ENCODE measurements around the gene CCDC40. TPM values are rescaled to one million over a fixed set of nuclear protein-coding genes. Genes with fewer than 3 reads are reported as not detected.

Gene CCDC40
- total RNA-seq, 1 experiment from 2014 or later, result 16.3 TPM

GRCh38 chr17:80101011-80101945 lies 64.8 kb downstream of the CCDC40 start, which contains the start of gene GAA (continued):
- TF ChIP-seq MXD4 (CRISPR knock-in tag; IDR thresholded peaks at IDR 0.05; ENCODE audit: borderline replicate concordance) (no peak), ZNF138 (CRISPR knock-in tag; conservative IDR thresholded peaks at IDR 0.05) (no peak; the same call in 1 of the 2 replicates), MAX (CRISPR knock-in tag; IDR thresholded peaks at IDR 0.05) (no peak; the same call in 1 of the 2 replicates), E2F5 (CRISPR knock-in tag; IDR thresholded peaks at IDR 0.05) (peak; percentile 86; the same call in 1 of the 2 replicates), HMGXB4 (CRISPR knock-in tag; IDR thresholded peaks at IDR 0.05) (peak; percentile 86), TP53 (CRISPR knock-in tag; IDR thresholded peaks at IDR 0.05) (peak; percentile 83; the same call in 1 of the 2 replicates), ZNF263 (CRISPR knock-in tag; IDR thresholded peaks at IDR 0.05; ENCODE audit: low read depth) (no peak), ATF2 (CRISPR knock-in tag; IDR thresholded peaks at IDR 0.05; ENCODE audit: borderline replicate concordance, low read depth) (no peak), ZBTB43 (CRISPR knock-in tag; IDR thresholded peaks at IDR 0.05) (0 out of 2 replicates have a peak, but pooled peaks have one; percentile 52), STAT6 (CRISPR knock-in tag; conservative IDR thresholded peaks at IDR 0.05; ENCODE audit: low read depth) (no peak), JUN (CRISPR knock-in tag; IDR thresholded peaks at IDR 0.05) (no peak; the same call in 1 of the 2 replicates), NFATC4 (CRISPR knock-in tag; IDR thresholded peaks at IDR 0.05) (no peak), GRHL2 (CRISPR knock-in tag; IDR thresholded peaks at IDR 0.05; ENCODE audit: insufficient replicate concordance, severe bottlenecking) (no peak), ZNF219 (CRISPR knock-in tag; IDR thresholded peaks at IDR 0.05; ENCODE audit: borderline replicate concordance) (no peak), SMAD3 (CRISPR knock-in tag; IDR thresholded peaks at IDR 0.05; ENCODE audit: borderline replicate concordance) (no peak), ZNF532 (CRISPR knock-in tag; IDR thresholded peaks at IDR 0.05; ENCODE audit: borderline replicate concordance) (no peak), ELF4 (CRISPR knock-in tag; IDR thresholded peaks at IDR 0.05; ENCODE audit: low read depth) (no peak), NFE2L1 (CRISPR knock-in tag; IDR thresholded peaks at IDR 0.05) (no peak)

Data from WTC11 (cell line).